IMR-90 (cell line): Measurements from ENCODE around the gene CAMK2D. TPM values are rescaled to one million over a fixed set of nuclear protein-coding genes. Genes with fewer than 3 reads are reported as not detected.
A peak's percentile ranks its signal among the peaks of the same experiment; 100 is the strongest.

Experiments used
- ATAC-seq: fragments of 200-7000 bp; cut with Tn5 transposase; 2 replicates; pipeline ENCODE4 v1.9.1; 2020; ENCODE audit warnings: low read depth, mild to moderate bottlenecking, moderate library complexity
- BruUV-seq: library from RNA; stranded (reverse); fragments of 400-500 nt; replicated peaks from 2 replicates; lab custom pipeline; 2021; lab: Mats Ljungman, UMichigan
- CTCF ChIA-PET: fragments of 300-600 bp; formaldehyde crosslinking; extraction: SDS; loops from one replicate; lab custom pipeline; 2021; ENCODE audit warnings: antibody characterized with exemption; lab: Yijun Ruan, JAX
- POLR2A ChIA-PET: fragments of 300-600 bp; sonication (Branson Sonifier 250); formaldehyde crosslinking; loops from one replicate; lab custom pipeline; 2022; ENCODE audit warnings: antibody characterized with exemption; ENCODE audit not compliant: unreplicated experiment; lab: Charles Lee
- DNase-seq: peaks from one replicate; pipeline ENCODE4 v3.0.0; 2013
- H2AFZ ChIP-seq: replicated peaks from 2 replicates; pipeline ENCODE3; 2013; ENCODE audit warnings: low read length, mild to moderate bottlenecking; ENCODE audit not compliant: poor library complexity
- H2AK5ac ChIP-seq: 2 replicates; pipeline ENCODE4 v1.6.1; 2013; ENCODE audit warnings: low read depth, low read length, inconsistent platforms
- H2AK9ac ChIP-seq: replicated peaks from 2 replicates; pipeline ENCODE3; 2013; ENCODE audit warnings: mild to moderate bottlenecking, low read depth, low read length, moderate library complexity; ENCODE audit not compliant: poor library complexity
- H2BK120ac ChIP-seq: 2 replicates; pipeline ENCODE4 v1.6.1; 2013; ENCODE audit warnings: low read depth, low read length, inconsistent platforms
- H2BK15ac ChIP-seq: 3 replicates; pipeline ENCODE4 v1.6.1; 2013; ENCODE audit warnings: low read depth, low read length, inconsistent platforms
- H2BK20ac ChIP-seq: 2 replicates; pipeline ENCODE4 v1.6.1; 2013; ENCODE audit warnings: low read depth, mild to moderate bottlenecking, inconsistent platforms, low read length, moderate library complexity
- H2BK5ac ChIP-seq: 2 replicates; pipeline ENCODE4 v1.6.1; 2013; ENCODE audit warnings: mild to moderate bottlenecking, low read depth, low read length, inconsistent platforms; ENCODE audit not compliant: poor library complexity, severe bottlenecking
- H3K14ac ChIP-seq: replicated peaks from 2 replicates; pipeline ENCODE4 v1.6.1; 2013; ENCODE audit warnings: low read depth, low read length, inconsistent platforms
- H3K18ac ChIP-seq: 2 replicates; pipeline ENCODE4 v1.6.1; 2013; ENCODE audit warnings: low read depth, low read length, control low read depth
- H3K23ac ChIP-seq: 2 replicates; pipeline ENCODE4 v1.6.1; 2013; ENCODE audit warnings: low read depth, low read length, inconsistent platforms
- H3K27ac ChIP-seq: 2 replicates; pipeline ENCODE4 v1.5.1; 2013; ENCODE audit warnings: mild to moderate bottlenecking, control low read depth, low read length; ENCODE audit not compliant: insufficient read depth
- H3K27me3 ChIP-seq: 2 replicates; pipeline ENCODE4 v1.6.1; 2013; ENCODE audit warnings: low read length; ENCODE audit not compliant: control insufficient read depth, insufficient read depth
- H3K36me3 ChIP-seq: 2 replicates; pipeline ENCODE4 v1.6.1; 2013; ENCODE audit warnings: low read length, mixed read lengths; ENCODE audit not compliant: control insufficient read depth, insufficient read depth
- H3K4ac ChIP-seq: 2 replicates; pipeline ENCODE4 v1.6.1; 2013; ENCODE audit warnings: low read depth, low read length, inconsistent platforms
- H3K4me1 ChIP-seq: 2 replicates; pipeline ENCODE4 v1.6.1; 2013; ENCODE audit warnings: low read length, mixed read lengths; ENCODE audit not compliant: control insufficient read depth, insufficient read depth
- H3K4me2 ChIP-seq: 2 replicates; pipeline ENCODE4 v1.6.1; 2013; ENCODE audit warnings: low read depth, mild to moderate bottlenecking, control low read depth, low read length, moderate library complexity
- H3K4me3 ChIP-seq: 2 replicates; pipeline ENCODE4 v1.5.1; 2013; ENCODE audit warnings: low read depth, mild to moderate bottlenecking, control low read depth, low read length, moderate library complexity; ENCODE audit not compliant: insufficient read depth
- H3K56ac ChIP-seq: 2 replicates; pipeline ENCODE4 v1.6.1; 2013; ENCODE audit warnings: low read length, inconsistent platforms; ENCODE audit not compliant: insufficient read depth; ENCODE audit errors: extremely low read depth
- H3K79me1 ChIP-seq, 2 experiments: 2 replicates each; pipeline ENCODE4 v1.6.1; 2013; ENCODE audit warnings: low read length in 2 of 2, inconsistent platforms in 1 of 2, low read depth in 1 of 2
- H3K9ac ChIP-seq: 2 replicates; pipeline ENCODE4 v1.6.1; 2013; ENCODE audit warnings: low read depth, low read length, control low read depth
- H3K9me1 ChIP-seq: 2 replicates; pipeline ENCODE4 v1.6.1; 2013; ENCODE audit warnings: low read length, inconsistent platforms; ENCODE audit not compliant: insufficient read depth
- H3K9me3 ChIP-seq: 2 replicates; pipeline ENCODE4 v1.6.1; 2013; ENCODE audit warnings: low read length; ENCODE audit not compliant: control insufficient read depth, insufficient read depth
- H4K20me1 ChIP-seq: 2 replicates; pipeline ENCODE4 v1.6.1; 2013; ENCODE audit warnings: low read length, inconsistent platforms; ENCODE audit not compliant: insufficient read depth
- H4K5ac ChIP-seq: 2 replicates; pipeline ENCODE4 v1.6.1; 2013; ENCODE audit warnings: mild to moderate bottlenecking, low read depth, low read length, control low read depth
- H4K8ac ChIP-seq, 2 experiments: 2 replicates each; pipeline ENCODE4 v1.6.1; 2013; ENCODE audit warnings: low read depth in 2 of 2, low read length in 2 of 2, control low read depth in 1 of 2, inconsistent platforms in 1 of 2
- H4K91ac ChIP-seq: 2 replicates; pipeline ENCODE4 v1.6.1; 2013; ENCODE audit warnings: low read depth, low read length, inconsistent platforms; ENCODE audit not compliant: insufficient read depth
- BHLHE40 ChIP-seq: fragments of 150-350 bp; IDR thresholded peaks from 2 replicates; pipeline ENCODE4 v1.6.1; 2016; ENCODE audit warnings: mild to moderate bottlenecking, low read depth, low read length
- CEBPB ChIP-seq: IDR thresholded peaks from 2 replicates; pipeline ENCODE4 v1.6.1; 2012; ENCODE audit warnings: low read depth, low read length, improper control_type of control experiment
- MAFK ChIP-seq: IDR thresholded peaks from 2 replicates; pipeline ENCODE4 v1.6.1; 2012; ENCODE audit warnings: low read depth, low read length, improper control_type of control experiment
- MXI1 ChIP-seq: IDR thresholded peaks from 2 replicates; pipeline ENCODE4 v1.6.1; 2012; ENCODE audit warnings: low read depth, mild to moderate bottlenecking, low read length, moderate library complexity, borderline replicate concordance
- NFE2L2 ChIP-seq: fragments of 150-350 bp; IDR thresholded peaks from 2 replicates; pipeline ENCODE4 v1.6.1; 2016; ENCODE audit warnings: low read depth, mild to moderate bottlenecking, low read length
- RFX5 ChIP-seq: IDR thresholded peaks from 2 replicates; pipeline ENCODE4 v1.8.0; 2012; ENCODE audit warnings: low read depth, mild to moderate bottlenecking, low read length, moderate library complexity
- WGBS, 2 experiments: methylation state at CpG; one replicate each; pipeline versions ENCODE4 v1.1.5 to v1.1.7; 2013; ENCODE audit warnings: missing lambda C conversion rate in 2 of 2; ENCODE audit not compliant: insufficient read length in 1 of 2; ENCODE audit errors: extremely low coverage in 2 of 2; 5-methylcytosine and 5-hydroxymethylcytosine counted together
- dilution Hi-C: fragments of 300-500 bp; cut with HindIII; formaldehyde crosslinking; loops from one replicate; pipeline ENCODE4 v1.14.3; 2018; ENCODE audit warnings: low sequenced_read_pairs; ENCODE audit not compliant: unreplicated experiment
- in situ Hi-C: fragments of 300-500 bp; cut with MboI; formaldehyde crosslinking; loops from 3 replicates; pipeline ENCODE4 v1.14.3; 2019; ENCODE audit warnings: low sequenced_read_pairs, inconsistent platforms, mixed read lengths
- intact Hi-C: fragments of 100-400 bp; cut with micrococcal nuclease; formaldehyde crosslinking; loops from 2 replicates; pipeline ENCODE4 v1.10.0; 2022
- polyA plus RNA-seq, 3 experiments: library from polyadenylated mRNA; depleted of rRNA; stranded (reverse); fragments of >200 nt; gene quantifications; 2 replicates each; pipeline ENCODE4 v1.2.3, GENCODE V29; 2012; ENCODE audit warnings: low replicate concordance in 1 of 3
- total RNA-seq: library from RNA; depleted of rRNA; stranded (reverse); fragments of >200 nt; gene quantifications from 2 replicates; pipeline ENCODE4 v1.2.3, GENCODE V29; 2012
- TF ChIP-seq, protein P1 (sequence below): conservative IDR thresholded peaks from 2 replicates; pipeline ENCODE4 v1.5.1; 2012; ENCODE audit warnings: mild to moderate bottlenecking, low read depth, low read length, improper control_type of control experiment

The CAMK2D gene
- total and polyA plus RNA-seq, 2 of the 4 experiments (the other 2 are of a cell fraction) = 44.6 to 156 TPM

DNA sequence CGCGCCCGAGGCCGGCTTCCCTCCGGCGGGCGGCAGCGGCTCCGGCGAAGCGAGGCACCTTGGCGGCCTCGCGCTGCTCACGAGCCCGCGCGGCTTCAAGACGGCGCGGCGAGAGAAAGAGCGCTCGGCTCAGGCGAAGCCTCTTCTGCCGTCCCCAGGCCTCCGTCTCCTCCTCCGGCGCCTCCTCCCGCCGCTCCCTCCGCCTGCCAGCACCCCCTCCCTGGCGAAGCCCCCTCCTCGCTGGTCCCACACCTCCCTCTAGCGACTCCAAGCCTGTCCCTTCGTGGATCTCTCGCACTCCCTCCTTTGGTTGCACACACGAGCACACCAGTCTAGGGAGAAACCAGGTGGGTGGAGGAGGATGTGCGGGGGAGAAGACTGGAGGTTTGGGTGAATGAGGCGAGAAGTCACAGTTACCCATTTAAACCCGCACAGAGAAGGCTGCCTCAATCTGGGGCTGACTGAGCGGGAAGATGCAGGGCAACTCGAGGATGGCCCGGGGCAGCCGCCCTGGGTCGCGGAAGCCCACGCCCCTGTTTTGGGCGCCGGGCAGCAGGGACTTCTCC is at the start of gene CAMK2D (continued):
- TF ChIP-seq MXI1 = 0 out of 2 replicates have a peak, but pooled peaks have one; percentile 44

DNA sequence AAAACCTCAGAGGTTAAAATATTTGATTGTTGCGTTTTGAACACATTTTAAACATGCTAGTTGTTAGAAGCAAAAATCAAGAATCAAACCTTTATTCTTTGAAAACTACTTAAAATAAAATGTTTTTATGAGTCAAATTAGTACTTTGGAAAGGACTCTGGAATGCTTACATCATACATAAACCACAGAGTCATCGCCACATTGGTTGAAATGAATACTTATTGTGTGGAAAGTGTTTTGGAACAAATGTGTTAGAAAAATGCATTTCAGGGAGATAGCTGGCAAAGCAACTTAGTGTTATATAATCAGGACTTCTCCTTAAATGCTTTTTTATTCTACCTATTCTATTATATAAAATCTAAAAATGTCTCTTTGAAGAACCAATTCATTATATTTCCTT is 49.4 kb upstream of the CAMK2D start:
- ATAC-seq (peak; percentile 75), DNase-seq (peak; percentile 78)
- intact Hi-C loops = no loop called here
- no peak overlapping the region for H4K5ac ChIP-seq
- H3K27ac ChIP-seq = no peak overlapping the region
- H3K36me3 ChIP-seq = no peaks in the 10 kb centered on the region
- in situ Hi-C loops = no loop called here
- H3K18ac ChIP-seq = no peak overlapping the region
- H2AK5ac ChIP-seq = no peak overlapping the region
- no peak overlapping the region for H3K4me3 ChIP-seq
- no peak overlapping the region for H2BK120ac ChIP-seq
- H3K23ac ChIP-seq = no peak overlapping the region
- H3K4ac ChIP-seq = no peak overlapping the region
- no peaks in the 10 kb centered on the region for H4K20me1 ChIP-seq
- no peak overlapping the region for H3K9ac ChIP-seq
- no TSS peak for BruUV-seq
- H3K14ac ChIP-seq = no peak overlapping the region
- ChIA-PET CTCF (no interaction called here), POLR2A (no interaction called here)
- H3K9me1 ChIP-seq = no peaks in the 10 kb centered on the region; the same call in 1 of the 2 replicates
- no peak overlapping the region for H2AK9ac ChIP-seq
- H2BK15ac ChIP-seq = no peak overlapping the region
- H3K4me1 ChIP-seq = 0 out of 2 replicates have a peak, but pooled peaks cover 2% of the 10 kb centered on the region
- no peak overlapping the region for H4K91ac ChIP-seq
- no CpG with 5 or more reads among the region's 2 CpGs for WGBS, 2 experiments
- H2BK20ac ChIP-seq = no peak overlapping the region
- H3K27me3 ChIP-seq = no peaks in the 10 kb centered on the region
- no peak overlapping the region for H3K4me2 ChIP-seq
- H2AFZ ChIP-seq = no peak overlapping the region
- dilution Hi-C loops = no loop called here
- no peaks in the 10 kb centered on the region for H3K9me3 ChIP-seq
- H3K56ac ChIP-seq = no peak overlapping the region
- no peaks in the 10 kb centered on the region for H3K79me1 ChIP-seq
- no peak overlapping the region for H2BK5ac ChIP-seq
- H4K8ac ChIP-seq = no peak overlapping the region
- no peak for TF ChIP-seq NFE2L2
- TF ChIP-seq RFX5 = 0 out of 2 replicates have a peak, but pooled peaks have one; percentile 45
- peak; percentile 54; the same call in 1 of the 2 replicates for TF ChIP-seq CEBPB
- no peak for TF ChIP-seq MAFK
- TF ChIP-seq, protein P1, sequence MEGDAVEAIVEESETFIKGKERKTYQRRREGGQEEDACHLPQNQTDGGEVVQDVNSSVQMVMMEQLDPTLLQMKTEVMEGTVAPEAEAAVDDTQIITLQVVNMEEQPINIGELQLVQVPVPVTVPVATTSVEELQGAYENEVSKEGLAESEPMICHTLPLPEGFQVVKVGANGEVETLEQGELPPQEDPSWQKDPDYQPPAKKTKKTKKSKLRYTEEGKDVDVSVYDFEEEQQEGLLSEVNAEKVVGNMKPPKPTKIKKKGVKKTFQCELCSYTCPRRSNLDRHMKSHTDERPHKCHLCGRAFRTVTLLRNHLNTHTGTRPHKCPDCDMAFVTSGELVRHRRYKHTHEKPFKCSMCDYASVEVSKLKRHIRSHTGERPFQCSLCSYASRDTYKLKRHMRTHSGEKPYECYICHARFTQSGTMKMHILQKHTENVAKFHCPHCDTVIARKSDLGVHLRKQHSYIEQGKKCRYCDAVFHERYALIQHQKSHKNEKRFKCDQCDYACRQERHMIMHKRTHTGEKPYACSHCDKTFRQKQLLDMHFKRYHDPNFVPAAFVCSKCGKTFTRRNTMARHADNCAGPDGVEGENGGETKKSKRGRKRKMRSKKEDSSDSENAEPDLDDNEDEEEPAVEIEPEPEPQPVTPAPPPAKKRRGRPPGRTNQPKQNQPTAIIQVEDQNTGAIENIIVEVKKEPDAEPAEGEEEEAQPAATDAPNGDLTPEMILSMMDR = no peak
- TF ChIP-seq BHLHE40 = no peak
